Spleen (tissue), 11 donors: Measurements from ENCODE around the gene TIMM50. TPM values are rescaled to one million over a fixed set of nuclear protein-coding genes. Genes with fewer than 3 reads are reported as not detected.

Experiments
- DNase-seq: peaks from one replicate; pipeline ENCODE4 v3.0.0-alpha.2; 2020
- H3K27ac ChIP-seq, 8 donors: fragments of 200-600 bp; sonication (generic) in 7 of 8; 1 replicate in 4 of 8; 2 replicates in 4 of 8; pipeline versions ENCODE4 v1.5.0 to v1.8.0; 2016 to 2021; ENCODE audit warnings: inconsistent platforms in 4 of 8, mild to moderate bottlenecking in 4 of 8, moderate library complexity in 1 of 8
- H3K27me3 ChIP-seq, 7 donors: fragments of 200-600 bp; sonication (generic) in 6 of 7; replicated peaks in 1 of 7; 1 replicate in 4 of 7; 2 replicates in 3 of 7; pipeline versions ENCODE4 v1.5.0 to v1.8.0; 2016 to 2021; ENCODE audit warnings: inconsistent platforms in 3 of 7, mild to moderate bottlenecking in 1 of 7
- H3K36me3 ChIP-seq, 6 donors: fragments of 200-600 bp; sonication (generic) in 5 of 6; 1 replicate in 4 of 6; 2 replicates in 2 of 6; pipeline versions ENCODE4 v1.5.0 to v1.8.0; 2016 to 2021; ENCODE audit warnings: inconsistent platforms in 2 of 6
- H3K4me1 ChIP-seq, 6 donors: fragments of 200-600 bp; sonication (generic) in 5 of 6; 1 replicate in 3 of 6; 2 replicates in 3 of 6; pipeline versions ENCODE4 v1.5.0 to v1.8.0; 2016 to 2021; ENCODE audit warnings: inconsistent platforms in 3 of 6
- H3K4me3 ChIP-seq, 8 donors: fragments of 200-600 bp; sonication (generic) in 7 of 8; 1 replicate in 4 of 8; 2 replicates in 4 of 8; pipeline versions ENCODE4 v1.5.0 to v1.8.0; 2016 to 2021; ENCODE audit warnings: inconsistent platforms in 4 of 8, mild to moderate bottlenecking in 4 of 8, moderate library complexity in 2 of 8
- H3K9me3 ChIP-seq, 8 donors: fragments of 200-600 bp; sonication (generic) in 7 of 8; 1 replicate in 4 of 8; 2 replicates in 4 of 8; pipeline versions ENCODE4 v1.5.0 to v1.8.0; 2016 to 2021; ENCODE audit warnings: inconsistent platforms in 4 of 8
- CTCF ChIP-seq, 11 experiments: fragments of 200-600 bp in 7 of 11; fragments of 450-650 bp in 4 of 11; sonication (generic) in 4 of 11; IDR thresholded peaks in 8 of 11; conservative IDR thresholded peaks in 3 of 11; 1 replicate in 7 of 11; 2 replicates in 4 of 11; pipeline versions ENCODE4 v1.4.0 to v1.8.0; 2016 to 2021; ENCODE audit warnings: antibody characterized with exemption in 11 of 11, inconsistent platforms in 4 of 11, mild to moderate bottlenecking in 1 of 11
- POLR2A ChIP-seq, 3 donors: fragments of 450-650 bp; IDR thresholded peaks; one replicate each; pipeline ENCODE4 v1.5.1; 2017; ENCODE audit warnings: antibody characterized with exemption in 3 of 3, mild to moderate bottlenecking in 1 of 3
- POLR2AphosphoS5 ChIP-seq, 3 donors: sonication (generic); formaldehyde crosslinking; IDR thresholded peaks; one replicate each; pipeline ENCODE4 v1.5.1; 2017; ENCODE audit warnings: antibody characterized with exemption in 3 of 3
- WGBS, 5 donors: extraction: QIAGEN DNeasy Blood & Tissue Kit in 3 of 5; methylation state at CpG; one replicate each; pipeline versions ENCODE4 v1.1.5 to v1.1.7; 2013 to 2018; 5-methylcytosine and 5-hydroxymethylcytosine counted together
- intact Hi-C: fragments of 100-400 bp; cut with DNase I; formaldehyde crosslinking; loops from one replicate; pipeline ENCODE4 v1.15.0; 2023; ENCODE audit warnings: low total_unique reads
- polyA plus RNA-seq, 3 donors: library from polyadenylated mRNA; stranded (reverse); fragments of 200-250 nt; gene quantifications; one replicate each; pipeline ENCODE4 v1.2.1, GENCODE V29; 2013
- total RNA-seq, 7 donors: library from RNA; depleted of rRNA in 3 of 7; stranded (reverse); fragments of >200 nt in 3 of 7; fragmentation: NEBNext Ultra II Directional in 4 of 7; extraction: Animal tissue kit (Norgen Biotek cat#: 25700) in 4 of 7; gene quantifications; one replicate each; pipeline versions ENCODE4 v1.1.0 to v1.2.1, GENCODE V29; 2016 to 2021
- donor health status: healthy with polysubstance abuse.
- donor health status: DM: no; HTN: no; CAD: no; lungs with moderate emphysema.
- donor health status: DM: no; HTN: no; CAD: no.
- donor health status: Bipolar disorder and iron deficiency.
- donor health status: healthy.
- donor health status: DM: no; HTN: no; CAD: no.
- donor health status: DM: yes; HTN: yes; CAD: no.

Gene TIMM50
- total and polyA plus RNA-seq, 10 donors, result 30.3 to 51.5 (median 41.3) TPM

- no peak for DNase-seq
- TF ChIP-seq POLR2AphosphoS5 (IDR thresholded peaks at IDR 0.05) (no peak), POLR2A (IDR thresholded peaks at IDR 0.05) (no peak), CTCF (IDR thresholded peaks at IDR 0.05 in 8 of 11, conservative IDR thresholded peaks at IDR 0.05 in 3 of 11) (no peak)
- 71 to 95% (median 87%) methylated on average over 3 of the region's 3 CpGs for WGBS, 5 donors
Observed at GRCh38 chr19:39463403-39463802, 17.2 kb upstream of the TIMM50 start.

GRCh38 chr19:39465956-39466747 is 14.5 kb upstream of the TIMM50 start:
- no peaks in the 10 kb centered on the region for H3K27me3 ChIP-seq
- H3K27ac ChIP-seq, result no peak overlapping the region
- H3K36me3 ChIP-seq, result peaks cover 11 to 100% (median 82%) of the 10 kb centered on the region in 6 donors
- TF ChIP-seq POLR2A (IDR thresholded peaks at IDR 0.05) (no peak), POLR2AphosphoS5 (IDR thresholded peaks at IDR 0.05) (peak in 1 of 3 donors; percentile 53)
- H3K4me1 ChIP-seq, result no peaks in the 10 kb centered on the region
- WGBS, 5 donors, result 94 to 97% (median 95%) methylated on average over 17 to 18 of the region's 18 CpGs
- DNase-seq, result no peak
- no peaks in the 10 kb centered on the region for H3K9me3 ChIP-seq
- H3K4me3 ChIP-seq, result no peak overlapping the region
- intact Hi-C loops, result no loop called here

More at GRCh38 chr19:39463403-39463802, 17.2 kb upstream of the TIMM50 start:
- no peak overlapping the region for H3K27ac ChIP-seq
- intact Hi-C loops, result no loop called here
- H3K4me1 ChIP-seq, result no peaks in the 10 kb centered on the region
- peaks cover 7 to 100% (median 82%) of the 10 kb centered on the region in 6 donors for H3K36me3 ChIP-seq
- no peaks in the 10 kb centered on the region for H3K27me3 ChIP-seq
- H3K9me3 ChIP-seq, result no peaks in the 10 kb centered on the region
- H3K4me3 ChIP-seq, result no peak overlapping the region

GRCh38 chr19:39467941-39468340 is 12.7 kb upstream of the TIMM50 start:
- Histone ChIP-seq H3K4me1 (no peaks in the 10 kb centered on the region), H3K36me3 (peaks cover 15 to 100% (median 91%) of the 10 kb centered on the region in 6 donors), H3K9me3 (no peaks in the 10 kb centered on the region), H3K27ac (no peak overlapping the region), H3K27me3 (no peaks in the 10 kb centered on the region), H3K4me3 (no peak overlapping the region)
- intact Hi-C loops, result no loop called here
- 93 to 100% (median 95%) methylated on average over 3 to 7 of the region's 7 CpGs for WGBS, 5 donors
- peak in 1 of 3 donors; percentile 42 for TF ChIP-seq POLR2AphosphoS5 (IDR thresholded peaks at IDR 0.05)
- no peak for TF ChIP-seq CTCF (IDR thresholded peaks at IDR 0.05 in 8 of 11, conservative IDR thresholded peaks at IDR 0.05 in 3 of 11)
- no peak for TF ChIP-seq POLR2A (IDR thresholded peaks at IDR 0.05)
- no peak for DNase-seq

- H3K27ac ChIP-seq, result no peak overlapping the region
- H3K36me3 ChIP-seq, result peaks cover 15 to 100% (median 100%) of the 10 kb centered on the region in 6 donors
- no peak for TF ChIP-seq CTCF (IDR thresholded peaks at IDR 0.05 in 8 of 11, conservative IDR thresholded peaks at IDR 0.05 in 3 of 11)
- TF ChIP-seq POLR2AphosphoS5 (IDR thresholded peaks at IDR 0.05), result peak; percentile 10 to 45 (median 28)
- no peaks in the 10 kb centered on the region for H3K9me3 ChIP-seq
- intact Hi-C loops, result no loop called here
- 88 to 94% (median 93%) methylated on average over 11 of the region's 11 CpGs; no CpG with 5 or more reads in 1 of the 5 donors for WGBS, 5 donors
- DNase-seq, result no peak
- H3K4me3 ChIP-seq, result no peak overlapping the region
- no peaks in the 10 kb centered on the region for H3K4me1 ChIP-seq
- no peaks in the 10 kb centered on the region for H3K27me3 ChIP-seq
Observed at GRCh38 chr19:39469036-39469435, 11.6 kb upstream of the TIMM50 start.
